SK-N-SH treated with all-trans-retinoic acid at 6 μM for 48 hours (cell line): ENCODE results near the gene SSU72.

ENCODE experiments used
- ATAC-seq: fragments of 200-7000 bp; cut with Tn5 transposase; 3 replicates; pipeline ENCODE4 v1.9.1; 2020; ENCODE audit warnings: mild to moderate bottlenecking, moderate library complexity
- BACH2 ChIP-seq: fragments of 250-450 bp; sonication (Bioruptor Pico); IDR thresholded peaks from 2 replicates; pipeline ENCODE4 v1.9.0; 2021; ENCODE audit warnings: mild to moderate bottlenecking, borderline replicate concordance
- CREB5 ChIP-seq: fragments of 250-450 bp; sonication (Bioruptor Pico); IDR thresholded peaks from 2 replicates; pipeline ENCODE4 v1.5.1; 2020; ENCODE audit warnings: low read depth, mild to moderate bottlenecking, moderate library complexity
- CSDC2 ChIP-seq: fragments of 250-450 bp; sonication (Bioruptor Pico); IDR thresholded peaks from 2 replicates; pipeline ENCODE4 v1.5.0; 2020; ENCODE audit warnings: mild to moderate bottlenecking, moderate library complexity
- CSRNP3 ChIP-seq: fragments of 250-450 bp; sonication (Bioruptor Pico); IDR thresholded peaks from 2 replicates; pipeline ENCODE4 v1.5.1; 2021; ENCODE audit warnings: mild to moderate bottlenecking, moderate library complexity
- ESRRG ChIP-seq: fragments of 250-450 bp; sonication (Bioruptor Pico); IDR thresholded peaks from 2 replicates; pipeline ENCODE4 v1.6.1; 2021; ENCODE audit warnings: mild to moderate bottlenecking
- GLIS3 ChIP-seq: fragments of 250-450 bp; sonication (Bioruptor Pico); IDR thresholded peaks from 2 replicates; pipeline ENCODE4 v1.5.0; 2020; ENCODE audit warnings: mild to moderate bottlenecking, moderate library complexity
- ISL1 ChIP-seq: fragments of 250-450 bp; sonication (Bioruptor Pico); IDR thresholded peaks from 2 replicates; pipeline ENCODE4 v2.1.2; 2022; ENCODE audit warnings: mild to moderate bottlenecking, moderate library complexity
- OSR1 ChIP-seq: fragments of 250-450 bp; sonication (Bioruptor Pico); IDR thresholded peaks from 2 replicates; pipeline ENCODE4 v1.8.0; 2022; ENCODE audit warnings: moderate library complexity, mild to moderate bottlenecking, inconsistent platforms
- PATZ1 ChIP-seq: fragments of 250-450 bp; sonication (Bioruptor Pico); IDR thresholded peaks from 2 replicates; pipeline ENCODE4 v1.8.0; 2020; ENCODE audit warnings: mild to moderate bottlenecking, moderate library complexity, borderline replicate concordance
- POU6F1 ChIP-seq: fragments of 250-450 bp; sonication (Bioruptor Pico); IDR thresholded peaks from 2 replicates; pipeline ENCODE4 v1.8.0; 2021; ENCODE audit warnings: low read depth, mild to moderate bottlenecking, moderate library complexity, borderline replicate concordance
- PPARA ChIP-seq: fragments of 250-450 bp; sonication (Bioruptor Pico); IDR thresholded peaks from 2 replicates; pipeline ENCODE4 v1.5.0; 2020; ENCODE audit warnings: mild to moderate bottlenecking, borderline replicate concordance
- RARB ChIP-seq: fragments of 250-450 bp; sonication (Bioruptor Pico); IDR thresholded peaks from 2 replicates; pipeline ENCODE4 v1.8.0; 2021; ENCODE audit warnings: mild to moderate bottlenecking, moderate library complexity
- SNAI2 ChIP-seq: fragments of 250-450 bp; sonication (Bioruptor Pico); IDR thresholded peaks from 2 replicates; pipeline ENCODE4 v1.5.0; 2020; ENCODE audit warnings: mild to moderate bottlenecking, moderate library complexity
- TCF4 ChIP-seq: fragments of 250-450 bp; sonication (Bioruptor Pico); IDR thresholded peaks from 2 replicates; pipeline ENCODE4 v1.8.0; 2021; ENCODE audit warnings: mild to moderate bottlenecking, moderate library complexity, borderline replicate concordance
- TSHZ2 ChIP-seq: fragments of 250-450 bp; sonication (Bioruptor Pico); IDR thresholded peaks from 2 replicates; pipeline ENCODE4 v1.5.0; 2020; ENCODE audit warnings: mild to moderate bottlenecking, moderate library complexity
- ZC3H10 ChIP-seq: fragments of 250-450 bp; sonication (Bioruptor Pico); IDR thresholded peaks from 2 replicates; pipeline ENCODE4 v1.5.1; 2021; ENCODE audit warnings: mild to moderate bottlenecking, moderate library complexity
- ZFP3 ChIP-seq: fragments of 250-450 bp; sonication (Bioruptor Pico); IDR thresholded peaks from 2 replicates; pipeline ENCODE4 v1.5.0; 2020; ENCODE audit warnings: mild to moderate bottlenecking, moderate library complexity
- ZFP30 ChIP-seq: fragments of 450-650 bp; formaldehyde crosslinking; IDR thresholded peaks from 2 replicates; pipeline ENCODE4 v1.5.0; 2022; ENCODE audit warnings: mild to moderate bottlenecking, moderate library complexity
- ZNF565 ChIP-seq: fragments of 450-650 bp; formaldehyde crosslinking; conservative IDR thresholded peaks from 2 replicates; pipeline ENCODE4 v1.5.0; 2020; ENCODE audit warnings: low read depth, mild to moderate bottlenecking, moderate library complexity
- ZNF70 ChIP-seq: fragments of 450-650 bp; formaldehyde crosslinking; IDR thresholded peaks from 2 replicates; pipeline ENCODE4 v1.5.0; 2020; ENCODE audit warnings: mild to moderate bottlenecking, moderate library complexity
- ZNF8 ChIP-seq: fragments of 450-650 bp; formaldehyde crosslinking; IDR thresholded peaks from 2 replicates; pipeline ENCODE4 v1.5.0; 2020; ENCODE audit warnings: mild to moderate bottlenecking, moderate library complexity

SSU72 gene

GRCh38 chr1:1613509-1614082 lies 38.9 kb upstream of the SSU72 start:
- TF ChIP-seq ESRRG (CRISPR knock-in tag) (no peak), BACH2 (CRISPR knock-in tag) (no peak), CREB5 (CRISPR knock-in tag) (no peak), PPARA (CRISPR knock-in tag) (no peak), ZNF565 (no peak), PATZ1 (no peak), ISL1 (no peak), ZNF8 (CRISPR knock-in tag) (no peak)
- ATAC-seq, result no peak

- TF ChIP-seq RARB (CRISPR knock-in tag), result no peak
- no peak for TF ChIP-seq ZNF70 (CRISPR knock-in tag)
- no peak for TF ChIP-seq ZFP3 (CRISPR knock-in tag)
- TF ChIP-seq ZNF565, result no peak
- TF ChIP-seq CSDC2 (CRISPR knock-in tag), result no peak
- no peak for TF ChIP-seq PATZ1
- no peak for TF ChIP-seq TCF4
- no peak for TF ChIP-seq ZFP30 (CRISPR knock-in tag)
- TF ChIP-seq ZNF8 (CRISPR knock-in tag), result no peak
- no peak for ATAC-seq
Observed at GRCh38 chr1:1612104-1612400, 37.4 kb upstream of the SSU72 start.

- no peak for ATAC-seq
- no peak for TF ChIP-seq ZC3H10 (CRISPR knock-in tag)
- TF ChIP-seq GLIS3 (CRISPR knock-in tag), result no peak
- no peak for TF ChIP-seq PATZ1
- no peak for TF ChIP-seq ZNF565
- no peak for TF ChIP-seq POU6F1 (CRISPR knock-in tag)
- TF ChIP-seq TCF4, result no peak
- no peak for TF ChIP-seq PPARA (CRISPR knock-in tag)
- no peak for TF ChIP-seq TSHZ2
- no peak for TF ChIP-seq BACH2 (CRISPR knock-in tag)
- no peak for TF ChIP-seq ISL1
- TF ChIP-seq CREB5 (CRISPR knock-in tag), result no peak
- TF ChIP-seq RARB (CRISPR knock-in tag), result no peak
- no peak for TF ChIP-seq CSRNP3 (CRISPR knock-in tag)
- TF ChIP-seq ESRRG (CRISPR knock-in tag), result no peak
- TF ChIP-seq ZNF8 (CRISPR knock-in tag), result no peak
- no peak for TF ChIP-seq ZNF70 (CRISPR knock-in tag)
- TF ChIP-seq SNAI2 (CRISPR knock-in tag), result no peak
- no peak for TF ChIP-seq OSR1 (CRISPR knock-in tag)
Observed at GRCh38 chr1:1610796-1611195, 36.1 kb upstream of the SSU72 start.
